M059J (cell line): ENCODE results near the gene RUVBL1. TPM values are rescaled to one million over a fixed set of nuclear protein-coding genes. Genes with fewer than 3 reads are reported as not detected.

ENCODE experiments used
- DNase-seq: peaks from one replicate; pipeline ENCODE4 v3.0.0-alpha.2; 2012; ENCODE audit warnings: low read depth
- total RNA-seq: library from RNA; depleted of rRNA; stranded (reverse); fragments of >200 nt; shearing (Covaris generic); gene quantifications from 2 replicates; pipeline ENCODE4 v1.2.3, GENCODE V29; 2014

Gene RUVBL1
- total RNA-seq, 1 experiment from 2014 or later: 127 TPM

DNA sequence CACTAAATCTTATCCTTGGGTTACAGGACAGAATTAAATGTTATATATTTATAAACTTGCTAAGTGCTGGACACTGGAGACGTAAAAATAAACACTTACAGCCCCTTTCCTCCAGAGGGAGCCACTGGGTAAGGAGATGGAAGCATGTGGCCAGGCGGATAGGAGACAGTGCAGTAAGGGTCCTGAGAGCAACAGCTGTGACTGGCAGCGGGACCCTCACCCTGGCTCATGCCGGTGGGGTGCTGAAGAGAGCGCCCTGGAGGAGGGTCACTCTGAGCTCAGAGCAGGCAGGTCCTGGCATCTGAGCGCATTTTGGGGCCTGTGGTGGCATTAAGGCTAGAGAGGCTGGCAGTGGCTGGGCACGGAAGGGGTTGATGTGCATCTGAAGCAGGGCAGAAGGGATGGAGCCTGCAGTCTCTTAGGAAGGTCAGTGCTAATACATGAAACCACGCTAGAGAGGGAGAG is 55.4 kb downstream of the RUVBL1 start:
- DNase-seq: peak; percentile 64

DNA sequence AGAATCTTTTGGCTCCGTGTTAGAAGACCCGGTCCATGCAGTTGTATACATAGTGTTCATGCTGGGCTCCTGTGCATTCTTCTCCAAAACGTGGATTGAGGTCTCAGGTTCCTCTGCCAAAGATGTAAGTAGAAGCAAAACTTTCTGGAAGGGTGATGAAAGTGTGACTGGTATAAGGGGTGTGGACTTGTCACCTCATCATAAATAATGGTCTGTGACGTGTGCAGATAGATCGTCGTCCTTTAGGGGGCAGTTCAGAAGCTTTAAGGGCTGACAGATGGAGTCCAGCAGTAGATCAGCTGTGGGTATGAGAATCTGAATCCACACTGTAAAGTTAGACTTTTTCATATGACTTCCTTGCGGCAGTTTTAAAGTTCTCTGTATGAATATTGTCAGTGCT is 56.1 kb downstream of the RUVBL1 start:
- DNase-seq: no peak

DNA sequence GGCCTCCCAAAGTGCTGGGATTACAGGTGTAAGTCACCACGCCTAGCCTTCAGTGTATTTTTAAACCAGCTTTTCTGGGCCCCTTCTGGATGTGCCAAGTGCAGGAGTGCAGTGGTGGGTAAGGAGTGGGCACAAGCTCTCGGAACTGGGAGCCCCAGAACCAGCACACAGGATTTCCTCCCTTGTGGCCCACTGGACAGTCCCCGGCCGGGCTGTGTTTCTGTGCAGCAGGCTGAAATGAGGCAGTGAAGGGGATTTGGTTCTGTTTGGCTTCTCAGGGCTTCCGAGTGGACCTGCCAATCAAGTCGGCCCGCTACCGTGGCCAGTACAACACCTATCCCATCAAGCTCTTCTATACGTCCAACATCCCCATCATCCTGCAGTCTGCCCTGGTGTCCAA is 56.9 kb downstream of the RUVBL1 start:
- DNase-seq: no peak

DNA sequence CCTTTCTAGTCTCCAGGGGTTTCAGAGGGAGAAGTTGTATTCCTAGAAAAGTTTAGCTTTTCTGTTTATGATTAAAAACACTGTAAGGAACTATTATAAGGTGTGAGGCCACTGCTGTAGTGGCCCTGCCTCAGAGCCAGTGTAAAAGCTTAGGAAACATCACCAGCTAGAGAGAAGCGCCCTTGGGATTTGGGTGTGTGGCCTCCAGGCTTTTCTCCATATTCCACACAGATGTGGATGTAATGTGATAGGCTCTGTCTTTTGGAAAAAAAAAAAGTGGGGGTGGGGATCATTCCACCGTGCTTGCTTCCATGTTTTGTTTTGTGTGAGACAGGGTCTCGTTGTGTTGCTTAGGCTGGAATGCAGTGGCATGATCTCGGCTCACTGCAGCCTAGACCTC is 57.5 kb downstream of the RUVBL1 start:
- no peak for DNase-seq

DNA sequence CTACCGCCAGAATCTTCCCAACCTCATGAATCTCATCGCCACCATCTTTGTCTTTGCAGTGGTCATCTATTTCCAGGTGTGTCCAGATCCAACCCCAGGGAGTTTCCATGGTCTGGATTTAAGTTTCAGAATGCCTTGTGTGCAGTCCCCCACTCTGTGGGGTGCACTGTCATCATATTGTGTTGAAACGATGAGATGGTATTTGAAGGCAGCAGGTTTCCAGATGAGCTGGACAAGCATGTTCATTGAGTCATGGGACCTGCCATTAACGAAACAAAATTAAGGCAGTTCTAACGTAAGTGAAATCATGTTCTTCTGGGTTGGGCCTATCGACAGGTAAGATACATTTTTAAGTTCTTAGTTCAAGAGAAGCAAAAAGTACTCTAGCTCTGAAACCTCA is 58.6 kb downstream of the RUVBL1 start:
- no peak for DNase-seq

DNA sequence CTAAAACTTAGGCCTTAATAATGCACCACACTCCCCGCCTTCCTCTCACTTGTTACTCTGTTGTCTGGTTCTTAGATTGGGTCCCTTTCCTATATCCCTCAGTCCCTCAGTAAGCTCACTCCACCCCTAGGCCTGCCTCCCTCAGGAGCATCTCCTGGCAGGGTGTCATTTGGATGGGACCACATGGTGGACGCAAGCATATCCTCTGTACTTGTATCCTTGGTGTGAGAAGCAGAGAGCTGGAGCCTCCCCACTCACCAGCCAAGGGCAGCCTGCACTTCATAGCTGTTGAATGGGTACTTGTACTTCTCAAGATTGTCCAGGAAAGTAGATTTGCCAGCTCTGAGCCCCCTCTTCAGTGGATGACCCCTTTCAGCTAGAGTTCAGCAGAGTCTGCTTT is 59.7 kb downstream of the RUVBL1 start:
- DNase-seq: no peak

DNA sequence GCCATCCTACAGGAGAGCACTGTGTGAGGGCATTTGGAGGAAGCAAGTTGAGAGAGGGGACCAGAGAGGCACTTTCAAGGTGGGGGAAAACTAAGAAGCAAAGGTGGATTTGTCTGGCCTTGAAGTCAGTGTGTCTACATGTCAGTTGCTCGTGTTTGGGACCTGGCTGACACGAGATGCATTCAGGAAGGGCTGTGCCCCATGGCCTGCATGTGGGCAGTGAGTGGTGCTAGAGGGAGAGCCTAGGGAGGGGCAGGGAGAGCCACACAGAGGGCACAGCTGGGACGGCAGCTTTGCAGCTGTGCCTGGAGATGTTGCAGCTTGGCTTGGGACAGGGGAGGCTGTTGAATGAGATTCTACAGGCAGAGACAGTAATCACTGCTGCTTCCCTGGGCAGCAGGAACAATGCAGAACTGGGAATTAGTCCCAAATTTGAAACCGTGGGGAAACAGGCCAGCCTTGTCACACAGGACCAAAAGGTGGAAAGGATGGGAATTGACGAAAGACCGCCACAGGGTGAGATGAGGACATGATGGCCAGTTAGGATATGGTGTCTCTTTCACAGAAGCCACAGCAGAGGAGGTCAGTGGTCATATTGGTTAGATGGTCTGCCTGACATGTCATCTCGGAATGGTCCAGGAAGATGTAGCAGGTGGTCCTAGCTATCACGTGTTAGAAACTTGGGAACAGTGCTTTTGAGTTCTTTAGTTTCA is 61.4 kb downstream of the RUVBL1 start:
- DNase-seq: no peak

DNA sequence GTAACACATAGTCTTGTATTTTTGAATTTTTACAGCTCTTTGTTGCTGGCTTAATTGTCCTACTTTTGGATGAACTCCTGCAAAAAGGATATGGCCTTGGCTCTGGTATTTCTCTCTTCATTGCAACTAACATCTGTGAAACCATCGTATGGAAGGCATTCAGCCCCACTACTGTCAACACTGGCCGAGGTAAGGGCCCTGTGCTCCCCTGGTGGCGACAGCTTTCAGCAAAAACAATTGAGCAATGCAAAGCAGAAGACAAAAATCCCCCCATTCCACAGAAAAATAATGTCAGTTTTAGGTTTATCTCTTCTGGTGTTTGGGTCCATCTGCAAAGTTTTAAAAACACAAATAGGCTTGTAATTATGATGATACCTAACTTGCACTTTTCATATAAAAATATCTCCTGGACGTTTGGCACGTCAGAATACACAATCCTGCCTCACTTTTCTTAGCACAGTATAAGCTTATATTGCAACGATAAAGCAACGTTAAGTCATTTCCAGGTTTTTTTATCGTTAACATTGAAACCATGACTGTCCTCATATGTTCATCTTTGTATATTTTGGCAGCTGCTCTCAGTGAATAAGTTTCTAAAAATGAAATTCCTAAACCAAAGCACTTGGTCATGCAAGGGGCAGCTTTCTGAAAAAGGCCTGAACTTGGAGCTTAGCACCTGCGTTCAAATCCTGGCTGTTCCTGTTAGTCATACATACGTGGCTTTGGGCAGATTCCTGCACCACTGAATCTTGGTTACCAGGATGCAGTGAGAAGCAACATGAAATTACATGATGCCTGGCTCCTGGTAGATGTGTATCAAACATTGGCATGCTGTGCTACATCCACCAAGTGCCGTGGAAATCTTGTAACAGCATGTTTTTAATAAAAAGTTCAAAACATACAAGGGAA is 62.9 kb downstream of the RUVBL1 start:
- DNase-seq: peak; percentile 80

DNA sequence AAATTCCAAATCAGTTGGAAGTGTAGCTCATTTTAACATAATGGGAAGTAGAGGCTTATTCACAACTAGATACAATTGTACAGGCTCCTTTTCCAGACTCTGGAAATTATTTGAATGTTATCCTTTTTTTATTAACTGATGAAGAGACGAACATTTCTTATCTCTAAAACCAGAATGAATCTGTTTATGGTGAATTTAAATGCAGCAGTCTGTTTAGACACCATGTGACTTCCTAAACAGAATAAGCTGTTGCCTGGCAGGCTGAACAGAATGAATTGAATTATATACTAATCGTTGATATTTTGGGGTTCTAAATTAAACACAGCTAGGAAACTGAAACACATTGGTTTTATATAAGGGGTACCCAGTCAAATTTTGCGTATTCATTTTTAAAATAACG is 67.4 kb downstream of the RUVBL1 start:
- DNase-seq: no peak

DNA sequence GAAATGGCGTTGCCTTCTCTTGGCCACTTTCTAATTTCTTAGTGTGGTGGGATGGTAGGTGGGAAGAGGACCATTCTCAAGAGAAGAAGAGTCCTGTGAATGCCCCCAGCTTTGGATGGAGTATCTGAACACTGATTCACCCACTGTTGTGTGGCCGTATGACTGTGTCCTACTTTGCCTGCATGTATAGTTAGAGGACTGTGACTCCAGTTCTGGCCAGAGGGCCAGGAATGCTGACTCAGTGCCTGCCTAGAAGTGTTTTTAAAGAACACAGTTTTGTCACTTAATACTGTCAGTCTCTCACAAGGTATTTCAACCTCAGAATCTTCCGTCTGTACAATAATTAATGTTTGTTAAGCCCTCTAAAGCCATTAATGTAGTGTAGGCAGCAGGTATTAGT is 69.2 kb downstream of the RUVBL1 start:
- DNase-seq: peak; percentile 79

DNA sequence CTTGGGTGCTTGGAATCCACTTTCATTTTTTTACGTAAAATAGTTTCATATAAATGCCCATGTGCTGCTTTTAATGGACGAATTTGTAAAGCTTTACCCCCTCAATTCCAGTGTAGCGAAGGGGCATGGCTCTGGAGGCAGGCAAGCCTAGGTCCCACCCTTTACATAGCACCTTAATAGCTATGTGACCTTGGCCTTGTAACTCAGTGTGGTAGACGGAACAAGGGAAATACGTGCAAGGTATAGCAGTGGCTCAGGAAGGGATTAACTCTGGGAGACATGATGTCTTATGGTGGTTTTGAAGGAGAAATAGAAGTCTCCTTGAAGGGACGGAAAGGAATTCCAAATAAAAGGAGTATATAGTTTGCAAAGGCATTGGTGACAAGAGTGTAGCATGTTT is 70.0 kb downstream of the RUVBL1 start:
- DNase-seq: no peak

DNA sequence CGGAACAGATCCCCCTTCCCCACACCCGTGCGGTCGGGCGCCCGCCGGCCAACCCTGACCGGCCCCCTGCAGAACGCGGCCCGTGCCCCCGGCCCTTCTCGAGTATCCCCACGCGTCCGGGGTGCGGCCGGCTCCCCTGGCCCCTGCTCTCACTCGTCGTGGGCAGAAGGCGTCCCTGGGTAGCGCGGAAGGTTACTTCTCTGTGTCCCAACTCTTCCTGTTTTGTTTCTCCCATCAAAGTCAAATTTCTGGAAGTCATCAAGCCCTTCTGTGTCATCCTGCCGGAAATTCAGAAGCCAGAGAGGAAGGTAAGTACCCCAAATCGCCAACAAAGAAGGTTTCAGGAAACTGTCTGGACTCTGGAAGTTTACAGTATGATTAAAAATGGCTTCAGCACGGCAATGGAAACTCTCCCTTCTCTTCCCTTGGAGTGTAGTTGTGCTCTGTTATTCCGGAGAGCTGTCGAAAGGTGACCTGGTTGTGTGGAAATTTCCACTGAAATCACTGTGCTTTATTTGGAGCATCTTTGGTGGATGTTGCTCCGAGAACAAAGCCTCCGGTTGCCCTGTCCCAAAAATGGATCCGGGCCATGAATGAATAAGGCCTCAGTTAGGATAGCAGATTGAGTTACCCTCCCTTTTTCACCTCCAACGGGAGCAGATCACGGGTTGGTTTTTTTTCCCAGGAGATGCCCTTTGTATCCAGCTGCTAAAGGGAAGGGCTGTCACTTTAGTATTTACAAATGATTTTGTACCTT is 70.8 kb downstream of the RUVBL1 start:
- peak; percentile 36 for DNase-seq

DNA sequence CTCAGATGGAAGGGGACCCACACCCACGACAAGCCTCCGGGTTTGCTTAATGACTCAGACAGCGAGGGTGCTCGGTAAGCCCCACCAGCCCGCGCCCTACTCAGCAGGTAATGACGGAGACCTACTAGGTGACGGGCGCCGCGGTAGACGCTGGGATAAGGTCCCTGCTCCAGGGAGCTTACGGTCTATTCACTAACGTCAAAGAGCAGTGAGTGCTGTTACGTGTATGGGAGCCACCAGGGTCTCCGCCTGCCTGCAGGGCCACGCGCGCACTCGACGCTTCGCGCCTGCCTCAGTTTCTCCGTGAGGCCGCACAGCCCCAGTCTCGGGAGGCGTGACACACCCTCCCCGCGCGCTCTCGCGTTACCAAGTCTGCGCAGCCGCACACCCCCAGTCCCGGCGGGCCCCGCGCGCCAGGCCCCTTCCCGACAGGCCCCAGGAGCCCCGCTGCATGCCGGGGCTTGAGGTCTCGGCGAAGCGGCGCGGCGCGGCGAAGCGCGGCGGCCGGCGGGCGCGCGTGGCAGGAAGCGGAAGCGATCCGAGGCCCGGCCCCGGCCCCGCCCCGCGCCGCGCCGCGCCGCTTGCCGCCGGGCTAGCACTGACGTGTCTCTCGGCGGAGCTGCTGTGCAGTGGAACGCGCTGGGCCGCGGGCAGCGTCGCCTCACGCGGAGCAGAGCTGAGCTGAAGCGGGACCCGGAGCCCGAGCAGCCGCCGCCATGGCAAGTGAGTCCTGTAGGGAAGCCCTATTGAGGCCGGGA is 71.6 kb downstream of the RUVBL1 start, which contains the start of gene SEC61A1:
Gene SEC61A1, plus strand, starts transcription at position 601 of the 758 bp plus-strand sequence. Its CDS starts 116 bp downstream, at position 717.
- peak; percentile 97 for DNase-seq

DNA sequence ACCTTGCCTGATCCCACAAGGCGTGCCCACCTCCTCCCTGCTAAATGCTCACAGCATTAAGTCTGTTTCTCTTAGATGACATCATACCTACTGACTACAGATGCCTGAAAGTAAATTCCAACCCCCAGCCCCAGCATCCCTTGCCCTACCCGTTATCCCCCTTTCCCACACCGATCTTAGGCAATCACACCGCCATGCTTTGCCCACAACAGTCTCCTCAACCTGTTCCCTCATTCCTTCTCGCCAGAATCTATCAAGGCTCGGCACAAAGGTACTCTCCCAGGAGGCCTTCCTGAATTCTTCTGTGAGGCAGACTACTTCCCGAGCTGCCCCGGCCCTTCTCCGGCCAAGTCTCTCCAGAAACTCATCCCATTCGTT is 72.2 kb downstream of the RUVBL1 start:
- no peak for DNase-seq

DNA sequence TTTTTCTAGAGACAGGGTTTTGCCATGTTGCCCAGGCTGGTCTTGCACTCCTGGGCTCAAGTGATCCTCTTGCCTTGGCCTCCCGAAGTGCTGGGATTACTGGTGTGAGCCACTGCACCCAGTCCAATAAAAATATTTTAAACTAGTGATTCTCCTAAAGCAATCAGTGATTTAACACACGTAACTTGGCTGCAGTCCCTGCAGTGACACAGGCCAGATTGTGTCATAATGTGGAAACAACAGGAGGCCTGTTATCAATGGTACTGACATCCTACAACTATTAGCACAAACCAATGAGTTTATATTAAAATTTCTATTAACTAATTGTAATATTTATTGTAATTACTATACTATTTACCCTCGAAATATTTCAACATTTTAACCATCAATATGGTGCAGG is 73.0 kb downstream of the RUVBL1 start:
- DNase-seq: peak; percentile 40

DNA sequence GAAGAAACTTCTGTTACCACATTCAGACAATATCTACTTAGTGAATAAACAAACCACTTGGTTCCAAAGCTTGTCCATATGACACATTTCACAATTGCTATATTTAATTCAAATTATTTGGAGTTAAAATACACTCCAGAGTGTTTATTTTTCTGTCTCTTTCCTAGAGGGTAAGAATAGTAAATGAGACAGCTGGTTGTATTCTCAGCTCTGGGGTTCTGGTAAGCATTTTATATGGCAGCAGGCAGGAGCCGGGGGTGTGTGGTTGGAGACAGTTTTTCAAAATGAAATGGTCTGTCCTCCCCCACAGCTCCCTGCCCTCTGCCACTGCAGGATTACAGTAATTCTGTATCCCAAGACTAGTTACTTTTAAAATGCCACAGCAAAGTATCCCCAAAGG is 82.3 kb downstream of the RUVBL1 start:
- DNase-seq: no peak

DNA sequence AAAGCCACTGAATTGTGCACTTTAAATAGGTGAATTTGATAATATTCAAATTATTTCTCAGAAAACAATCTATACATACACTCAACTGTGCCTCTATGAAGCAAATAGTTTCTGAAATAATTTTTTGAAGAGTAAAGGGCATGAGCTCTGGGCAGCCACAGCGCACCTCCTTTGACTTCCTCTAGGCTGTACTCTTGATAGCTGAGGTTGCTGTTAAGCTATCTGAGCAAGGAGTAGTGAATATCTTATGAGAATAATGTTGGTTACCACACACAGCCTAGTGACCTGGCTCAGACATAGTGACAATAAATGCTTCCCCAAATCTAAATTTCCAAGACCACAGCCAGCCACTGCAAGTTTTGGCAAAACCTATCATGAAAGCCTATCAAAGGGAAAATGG is 83.0 kb downstream of the RUVBL1 start:
- no peak for DNase-seq

DNA sequence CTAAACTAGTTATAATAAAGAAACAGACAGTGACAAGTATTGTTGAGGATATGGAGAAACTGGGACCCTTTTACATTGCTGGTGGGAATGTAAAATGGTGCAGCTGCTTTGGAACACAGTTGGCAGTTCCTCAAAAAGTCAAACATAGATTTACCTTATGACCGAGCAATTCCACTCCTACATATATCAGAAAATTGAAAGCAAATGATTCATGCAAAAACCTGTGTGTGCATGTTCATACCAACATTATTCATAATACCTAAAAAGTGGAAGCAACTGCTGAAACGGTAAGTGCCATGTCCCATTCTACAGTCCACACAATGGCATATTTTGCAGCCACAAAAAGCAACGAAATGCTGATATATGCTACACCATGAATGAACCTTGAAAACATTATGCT is 83.6 kb downstream of the RUVBL1 start:
- no peak for DNase-seq

DNA sequence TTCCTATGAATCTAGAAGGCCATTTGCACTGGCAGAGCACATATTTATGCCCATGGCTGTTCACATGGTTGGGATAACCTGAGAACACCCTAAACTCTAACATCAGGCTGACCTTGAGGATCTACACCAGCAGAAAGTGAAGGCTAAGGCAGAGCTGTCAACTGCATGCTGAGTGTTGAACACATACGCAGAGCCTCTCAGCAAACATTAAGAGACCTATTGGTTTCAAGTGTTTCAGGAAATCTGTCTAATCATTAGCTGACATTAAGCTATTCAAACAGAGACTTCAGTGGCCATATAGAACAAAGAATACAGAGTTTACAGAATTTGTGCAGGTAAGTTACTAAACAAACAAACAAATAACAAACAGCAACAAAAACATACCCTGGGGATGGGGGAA is 87.5 kb downstream of the RUVBL1 start:
- no peak for DNase-seq

DNA sequence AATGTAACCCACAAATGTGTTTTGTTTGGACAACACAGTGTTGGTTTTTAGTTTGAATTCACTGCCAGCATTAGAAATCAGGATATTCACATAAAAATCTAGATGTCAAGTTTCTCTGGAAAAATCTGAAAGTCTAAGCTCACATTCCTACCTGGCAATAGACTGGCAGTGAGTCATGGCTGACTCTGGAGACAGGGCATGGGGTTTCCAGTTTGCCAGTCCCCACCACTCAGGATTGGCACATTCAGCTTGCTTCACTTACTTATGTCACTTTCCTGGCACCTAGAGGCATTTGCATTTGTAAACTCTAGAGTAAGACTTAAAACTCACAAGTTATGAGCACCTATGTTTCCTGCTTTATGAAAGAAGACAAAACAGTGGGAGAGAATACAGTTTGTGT is 90.5 kb downstream of the RUVBL1 start:
- DNase-seq: peak; percentile 60
